ENCODE measurements around the gene REXO1. TPM values are rescaled to one million over a fixed set of nuclear protein-coding genes. Genes with fewer than 3 reads are reported as not detected.

REXO1 gene
- total RNA-seq, 1 donor from 2014 or later, result 14.0 TPM

DNA sequence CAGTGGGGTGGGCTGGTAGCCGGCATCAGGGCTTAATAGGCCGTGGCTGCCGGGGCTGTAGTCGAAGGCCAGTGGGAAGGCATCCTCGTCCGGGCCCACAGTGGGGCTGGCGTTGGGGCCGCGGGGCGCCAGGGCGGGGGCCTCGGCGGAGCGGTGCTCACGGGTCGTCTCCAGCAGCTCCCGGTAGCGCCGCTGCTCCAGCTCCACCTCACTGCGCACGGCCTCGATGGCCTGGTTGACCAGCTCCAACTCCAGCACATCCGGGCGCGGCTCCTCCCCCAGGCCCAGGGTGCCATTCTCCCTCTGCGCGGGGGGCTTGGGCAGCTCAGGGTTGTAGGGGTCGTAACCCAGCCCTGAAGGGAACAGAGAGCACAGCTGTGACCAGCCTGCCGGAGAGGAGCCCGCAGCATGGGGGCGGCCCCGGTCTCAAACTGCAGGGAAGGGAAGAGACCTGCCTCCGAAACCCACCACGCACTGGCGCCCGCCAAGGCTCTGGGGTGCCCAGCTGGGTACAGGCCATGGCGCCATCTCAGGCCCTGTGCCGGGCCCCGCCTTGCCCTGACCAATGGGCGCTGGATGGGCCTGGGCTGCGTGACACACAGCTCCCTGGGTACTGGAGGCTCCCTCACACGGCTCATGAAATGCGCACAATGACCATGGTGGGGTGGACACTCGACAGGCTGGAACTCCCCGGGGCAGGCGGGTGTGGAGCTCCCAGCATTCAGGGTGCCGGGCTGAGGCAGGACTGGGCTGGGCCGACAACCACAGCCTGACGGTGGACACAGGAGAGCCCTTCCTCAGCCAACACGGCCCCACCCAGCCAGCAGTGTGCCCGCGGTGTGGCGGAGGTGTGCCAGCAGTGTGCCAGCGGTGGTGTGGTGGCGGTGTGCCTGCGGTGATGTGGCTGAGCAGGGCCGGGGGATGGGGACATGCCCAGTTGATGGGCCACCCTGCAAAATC is 19.7 kb downstream of the REXO1 start:
- DNase-seq (ENCODE audit: low read depth), result no peak

DNA sequence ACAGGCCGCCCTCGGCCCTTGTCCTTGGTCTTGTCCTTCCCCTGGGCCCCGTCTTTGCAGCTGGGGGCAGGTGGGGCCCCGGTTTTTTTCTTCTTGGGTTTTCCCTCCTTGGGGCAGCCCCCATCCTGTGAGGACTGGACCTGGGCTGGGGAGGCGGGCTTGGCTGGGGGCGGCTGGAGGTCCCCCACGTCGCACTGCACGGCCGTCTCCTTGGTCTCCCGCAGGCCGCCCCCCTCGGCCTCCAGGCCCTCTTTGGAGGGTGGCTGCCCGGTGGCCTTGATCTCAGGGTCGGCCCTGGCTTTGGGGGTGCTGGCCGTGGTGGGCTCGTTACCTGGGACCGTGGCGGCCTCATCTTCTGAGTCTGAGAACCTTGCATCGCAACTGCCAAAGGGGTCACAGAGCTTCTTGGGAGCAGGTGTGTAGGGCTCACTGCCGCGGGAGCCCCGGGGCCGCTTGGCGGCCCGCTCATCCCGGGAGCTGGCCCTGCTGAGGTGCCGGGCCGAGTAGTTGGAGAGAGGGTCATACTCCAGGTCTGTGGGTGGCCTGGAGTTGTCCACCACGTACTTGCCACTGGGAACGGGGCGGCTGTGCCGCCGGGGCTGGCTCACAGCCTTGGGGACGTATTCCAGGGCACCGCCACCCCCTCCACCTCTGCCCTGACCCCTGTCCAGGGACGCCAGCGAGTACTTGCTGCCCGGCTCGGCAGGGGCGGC is 20.6 kb downstream of the REXO1 start:
- no peak for DNase-seq (ENCODE audit: low read depth)

DNA sequence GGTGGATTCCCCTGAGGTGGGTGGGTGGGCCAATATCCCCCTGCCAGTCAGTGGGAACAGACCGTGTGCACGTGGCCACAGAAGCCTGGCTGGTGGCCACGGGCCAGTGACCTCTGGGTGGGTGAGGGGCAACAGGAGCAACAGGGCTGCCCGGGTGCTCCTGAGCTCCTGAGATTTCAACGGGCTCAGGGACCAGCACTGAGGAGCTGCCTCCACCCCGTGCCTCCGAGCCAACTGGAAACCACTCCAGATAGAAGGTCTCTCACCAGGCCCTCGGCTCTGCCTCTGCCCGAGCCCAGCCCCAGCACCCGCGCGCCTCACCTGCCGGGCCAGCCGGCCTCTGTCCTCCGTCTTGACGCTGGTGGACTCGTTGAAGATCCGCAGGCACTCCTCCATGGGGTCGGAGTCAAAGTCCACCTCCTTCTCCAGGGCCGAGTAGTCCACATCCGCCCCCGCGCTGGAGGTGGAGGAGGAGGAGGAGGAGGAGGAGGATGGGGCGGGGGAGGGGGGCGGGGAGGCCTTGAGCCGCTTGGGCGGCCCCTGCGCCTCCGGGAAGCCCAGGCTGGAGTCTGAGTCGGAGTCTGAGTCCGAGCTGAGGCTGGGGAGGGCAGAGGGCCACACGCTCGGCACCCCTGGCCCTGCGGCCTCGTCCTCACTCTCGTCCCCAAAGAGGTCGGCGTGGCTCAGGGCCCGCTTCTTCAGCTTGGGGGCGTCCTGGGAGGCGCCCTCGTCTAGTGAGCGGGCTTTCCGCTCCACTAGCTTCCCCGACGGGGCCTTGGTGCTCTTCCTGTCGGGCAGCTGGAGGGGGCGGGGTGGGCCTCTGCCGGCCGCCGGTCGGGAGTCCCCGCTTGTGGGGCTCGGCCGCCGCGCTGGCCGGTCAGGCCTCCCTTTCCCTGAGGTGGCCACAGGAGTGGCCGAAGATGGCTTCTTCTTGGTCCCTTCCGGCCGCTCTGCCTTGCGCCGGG is 21.4 kb downstream of the REXO1 start:
- DNase-seq (ENCODE audit: low read depth), result peak; percentile 41

DNA sequence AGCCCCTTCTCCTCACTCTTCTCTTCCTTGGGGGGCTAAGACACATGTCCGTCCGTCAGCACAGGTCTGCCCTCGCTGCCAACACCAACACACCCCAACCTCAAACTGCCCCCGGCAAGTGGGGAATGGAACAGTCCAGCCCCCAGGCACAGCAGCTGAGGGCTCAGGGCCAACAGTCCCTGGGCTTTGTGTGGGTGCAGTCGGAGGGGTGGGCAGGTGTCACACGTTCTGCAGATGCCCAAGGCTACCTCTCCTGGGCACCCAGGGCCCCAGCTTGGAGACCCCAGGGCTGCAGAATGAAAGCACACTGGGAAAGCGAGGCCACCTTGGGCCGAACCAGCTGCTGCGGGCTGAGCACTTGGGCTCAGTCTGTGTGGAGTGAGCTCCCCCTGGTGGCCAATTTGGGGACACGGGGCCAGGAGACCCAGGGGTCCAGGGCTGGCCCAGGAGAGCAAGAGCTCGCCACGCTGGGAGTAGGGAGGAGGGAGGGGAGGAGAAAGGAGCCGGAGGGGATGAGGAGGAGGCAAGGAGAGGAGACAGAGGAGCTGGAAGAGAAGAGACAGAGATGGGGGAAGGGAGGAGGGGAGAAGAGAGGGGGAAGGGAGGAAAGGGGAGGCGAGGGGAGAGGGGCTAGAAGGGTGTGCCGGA is 22.2 kb downstream of the REXO1 start:
- peak; percentile 46 for DNase-seq (ENCODE audit: low read depth)

DNA sequence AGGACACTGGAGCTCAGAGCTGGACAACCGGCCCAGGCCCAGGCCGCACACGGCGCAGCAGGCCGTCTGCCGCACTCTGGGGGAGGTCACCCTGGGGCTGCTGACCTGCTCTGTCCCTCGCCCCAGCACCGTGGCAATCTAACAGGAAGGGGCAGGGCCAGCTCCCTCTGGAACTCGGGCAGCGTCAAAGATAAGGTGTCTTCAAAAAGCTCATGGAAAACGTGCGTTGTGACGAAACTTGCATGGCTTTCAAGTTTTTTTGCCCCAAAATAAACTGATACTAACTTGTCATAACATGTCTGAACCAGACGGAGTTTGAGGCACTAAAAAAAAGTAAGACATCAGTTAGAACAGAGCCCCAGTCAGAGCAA is 24.0 kb downstream of the REXO1 start:
- DNase-seq (ENCODE audit: low read depth), result no peak

DNA sequence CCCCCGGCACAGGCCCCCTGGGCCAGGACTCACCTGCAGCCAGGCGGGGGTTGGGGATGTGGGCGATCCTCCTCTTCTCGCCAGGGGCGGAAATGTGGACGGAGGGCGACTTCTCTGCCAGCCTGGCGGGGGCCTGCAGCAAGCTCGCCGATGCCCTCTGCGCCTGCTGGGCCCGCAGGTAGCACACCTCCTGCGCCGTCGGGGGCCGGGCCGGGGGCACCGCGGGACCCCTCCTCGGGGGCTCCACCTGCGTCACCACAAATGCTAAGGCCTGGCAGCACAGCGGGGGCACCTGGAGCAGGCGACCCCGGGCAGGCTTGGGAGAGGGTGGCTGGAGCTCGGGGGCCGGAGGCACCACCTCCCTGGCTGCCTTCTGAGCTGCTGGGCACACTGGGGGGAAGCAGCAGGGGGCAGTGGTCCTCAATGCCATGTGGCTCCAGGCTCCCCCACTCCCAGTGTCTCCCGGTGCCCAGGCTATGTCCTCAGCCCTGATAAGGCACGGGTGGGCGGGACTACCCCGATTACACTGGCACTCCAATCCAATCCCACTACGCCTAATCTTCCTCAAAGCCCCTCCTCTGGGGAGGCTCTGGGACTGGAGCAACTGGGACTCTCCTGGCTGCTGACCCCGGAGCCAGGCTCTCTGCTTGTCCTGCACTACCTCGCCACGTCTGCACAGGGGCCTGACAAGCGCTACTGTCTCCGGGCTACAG is 24.6 kb downstream of the REXO1 start:
- DNase-seq (ENCODE audit: low read depth), result no peak

DNA sequence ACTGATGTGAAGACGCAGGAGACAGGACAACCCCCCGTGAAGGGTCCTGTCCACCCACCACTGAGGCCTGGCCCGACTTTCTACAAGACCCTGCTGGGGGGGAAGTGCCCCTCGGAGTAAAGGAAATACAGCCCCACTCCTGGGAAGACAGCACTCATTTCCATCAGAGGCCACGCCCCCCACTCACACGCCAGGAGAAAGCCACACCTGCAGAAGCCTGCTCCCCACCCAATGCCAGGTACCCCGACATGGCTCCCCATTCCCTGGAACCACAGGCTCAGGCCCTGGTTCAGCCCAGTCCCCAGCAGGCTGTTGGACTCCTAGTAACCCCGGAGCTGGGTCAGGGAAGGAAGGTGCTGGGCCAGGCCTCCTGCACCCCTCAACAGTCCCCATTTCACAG is 25.3 kb downstream of the REXO1 start:
- DNase-seq (ENCODE audit: low read depth), result no peak

DNA sequence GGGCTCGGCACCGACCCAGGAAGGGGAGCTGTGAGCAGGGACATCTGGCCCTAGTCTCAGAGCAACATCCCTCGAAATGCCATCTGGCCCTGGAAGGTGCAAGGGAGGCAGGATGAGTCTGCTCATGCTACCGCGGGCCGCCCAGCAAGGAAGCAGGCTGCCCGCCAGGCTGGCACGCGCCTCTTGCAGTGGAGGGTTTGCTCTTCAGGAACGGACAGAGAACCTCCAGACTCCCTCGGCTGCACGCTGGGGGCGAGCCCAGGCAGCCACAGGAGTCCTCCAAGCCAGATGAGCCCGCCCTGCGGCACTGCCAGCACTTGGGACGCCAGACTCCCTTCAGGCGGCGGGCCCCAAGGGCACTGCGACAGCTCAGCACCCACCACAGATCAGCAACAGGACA is 26.1 kb downstream of the REXO1 start:
- no peak for DNase-seq (ENCODE audit: low read depth)

DNA sequence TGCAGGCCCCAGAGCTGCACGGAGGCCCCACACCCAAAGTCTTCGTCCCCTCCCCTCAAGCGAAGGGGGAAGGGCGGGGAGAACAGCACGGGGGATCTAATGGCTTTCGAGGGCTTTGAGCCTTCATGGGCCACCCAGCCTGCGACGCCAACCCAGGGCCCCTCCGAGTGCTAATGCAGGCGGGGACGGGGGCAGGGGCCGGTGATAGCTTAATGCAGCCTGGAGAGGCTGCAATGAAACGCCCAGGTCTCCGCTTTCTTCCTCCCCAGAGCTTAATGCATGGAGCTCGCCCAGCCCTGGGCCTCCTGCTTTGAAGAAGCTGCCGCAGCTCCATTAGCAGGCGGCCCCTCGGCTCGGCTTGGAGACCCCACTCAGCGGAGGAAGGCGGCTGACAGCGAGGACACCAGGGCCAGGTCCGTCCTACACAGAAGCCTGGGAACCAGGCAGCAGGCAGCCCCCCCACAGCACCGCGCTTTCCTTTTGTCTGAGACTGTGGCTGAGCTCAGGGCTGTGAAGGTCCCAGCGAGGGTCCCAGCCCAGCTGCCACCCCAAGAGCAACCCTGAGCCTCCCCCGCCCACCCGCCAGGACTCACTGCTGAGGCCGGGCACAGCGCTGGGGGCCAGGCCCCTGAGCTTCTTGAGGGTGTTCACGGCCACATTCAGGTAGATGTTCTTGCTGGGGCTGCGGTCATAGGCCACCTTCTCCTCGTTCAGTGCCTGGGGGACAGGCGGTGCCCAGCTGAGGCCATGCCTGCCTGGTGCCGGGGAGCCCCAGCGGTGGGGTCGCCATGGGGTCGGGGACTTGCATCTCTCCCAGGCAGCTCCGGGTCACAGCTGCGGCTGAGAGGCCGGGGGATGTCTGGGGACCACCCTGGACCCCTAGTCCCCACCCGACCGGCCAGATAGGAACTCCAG is 28.7 kb downstream of the REXO1 start:
- no peak for DNase-seq (ENCODE audit: low read depth)

DNA sequence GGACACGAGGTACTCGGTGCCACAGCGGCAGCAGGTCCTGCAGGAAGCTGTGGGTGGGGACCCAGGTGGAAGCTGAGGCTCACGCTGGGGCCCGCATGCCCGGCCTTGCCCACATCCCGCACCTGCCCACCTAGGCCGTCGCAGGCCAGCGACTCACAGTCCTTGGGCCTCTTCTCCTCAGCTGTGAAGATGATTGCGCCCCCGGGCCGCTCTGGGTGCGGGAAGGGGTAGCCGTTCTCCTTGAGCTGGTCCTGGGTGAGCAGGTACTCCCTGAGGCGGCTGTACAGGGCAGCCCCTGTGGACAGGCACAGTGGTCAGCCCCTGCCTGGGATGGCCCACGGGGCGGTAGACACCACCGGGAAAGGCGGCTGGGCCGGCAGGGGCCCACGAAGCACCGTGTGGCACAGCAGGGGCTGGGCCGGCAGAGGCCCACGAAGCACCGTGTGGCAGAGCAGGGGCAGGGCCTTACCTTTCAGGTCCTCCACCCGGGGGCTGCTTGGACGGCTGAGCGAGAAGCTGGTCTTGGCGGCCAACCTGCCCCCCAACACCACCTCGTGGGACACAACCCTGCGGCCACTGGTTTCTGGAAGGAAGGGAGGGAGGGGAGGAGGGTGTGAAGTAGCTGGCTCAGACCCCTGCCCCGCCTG is 29.6 kb downstream of the REXO1 start:
- DNase-seq (ENCODE audit: low read depth), result no peak

DNA sequence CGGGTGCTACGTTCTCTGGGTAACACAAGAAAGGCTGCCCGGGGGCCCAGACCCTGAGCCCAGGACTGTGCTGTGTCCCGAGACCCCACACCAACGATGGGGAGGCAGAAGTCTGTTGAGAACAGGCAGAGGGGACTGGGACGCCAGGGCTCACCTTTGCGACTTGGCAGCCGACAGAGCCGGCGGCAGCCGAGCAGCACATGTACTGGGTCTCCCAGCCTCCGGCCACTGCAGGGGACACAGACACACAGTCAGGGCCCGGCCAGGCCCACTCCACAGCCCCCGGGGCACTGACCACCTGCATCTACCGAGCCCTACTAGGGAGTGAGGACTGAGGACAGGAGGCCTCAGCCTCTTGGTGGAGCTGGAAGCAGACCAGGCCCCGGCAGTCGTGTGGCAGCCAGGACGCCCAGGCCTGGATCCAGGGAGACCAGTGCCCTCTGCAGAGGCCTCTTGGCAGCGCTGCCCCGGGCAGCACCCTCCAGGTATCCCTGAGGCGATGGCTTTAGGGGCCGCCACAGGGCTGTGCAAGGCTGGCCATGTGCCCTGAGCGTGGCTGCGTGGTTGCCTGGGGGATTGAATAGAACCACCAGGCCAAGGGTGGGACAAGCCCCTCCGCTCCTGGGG is 30.6 kb downstream of the REXO1 start:
- no peak for DNase-seq (ENCODE audit: low read depth)

DNA sequence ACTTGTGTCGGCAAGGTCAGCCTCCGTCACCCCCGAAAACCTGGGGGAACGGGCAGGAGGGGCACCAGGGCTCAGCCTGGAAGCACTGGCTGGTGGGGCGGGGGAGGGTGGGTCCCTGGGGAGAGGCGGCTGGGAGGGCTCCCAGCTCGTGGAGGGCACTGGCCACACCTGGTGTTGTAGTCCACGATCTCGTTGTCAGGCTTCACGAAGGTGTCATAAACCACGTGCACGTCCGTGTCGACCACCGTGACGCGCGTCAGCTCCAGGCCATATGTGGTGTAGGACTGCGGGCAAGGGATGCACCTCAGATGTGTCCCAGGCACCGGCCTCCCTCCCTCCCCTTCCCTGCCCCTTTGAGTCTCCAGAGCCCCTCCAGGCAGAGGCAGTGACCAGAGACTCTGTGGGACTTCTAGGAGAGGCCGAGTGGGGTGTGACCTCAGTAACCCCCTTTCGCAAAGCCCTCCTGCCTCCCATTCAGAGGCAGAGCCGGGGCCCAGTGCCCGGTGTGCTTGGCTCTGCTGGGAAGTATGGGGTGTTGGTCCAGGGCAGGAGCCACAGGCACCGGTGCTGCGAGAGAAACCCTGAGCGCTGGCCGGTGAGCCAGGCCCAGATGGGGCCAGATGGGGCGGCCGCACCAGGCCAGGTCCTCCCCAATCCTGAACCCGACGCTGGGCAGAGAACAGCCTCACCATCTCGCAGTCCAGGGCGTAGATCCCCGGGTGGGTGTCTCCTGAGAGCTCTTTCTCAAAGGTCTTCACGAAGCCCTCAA is 31.6 kb downstream of the REXO1 start:
- DNase-seq (ENCODE audit: low read depth), result no peak

DNA sequence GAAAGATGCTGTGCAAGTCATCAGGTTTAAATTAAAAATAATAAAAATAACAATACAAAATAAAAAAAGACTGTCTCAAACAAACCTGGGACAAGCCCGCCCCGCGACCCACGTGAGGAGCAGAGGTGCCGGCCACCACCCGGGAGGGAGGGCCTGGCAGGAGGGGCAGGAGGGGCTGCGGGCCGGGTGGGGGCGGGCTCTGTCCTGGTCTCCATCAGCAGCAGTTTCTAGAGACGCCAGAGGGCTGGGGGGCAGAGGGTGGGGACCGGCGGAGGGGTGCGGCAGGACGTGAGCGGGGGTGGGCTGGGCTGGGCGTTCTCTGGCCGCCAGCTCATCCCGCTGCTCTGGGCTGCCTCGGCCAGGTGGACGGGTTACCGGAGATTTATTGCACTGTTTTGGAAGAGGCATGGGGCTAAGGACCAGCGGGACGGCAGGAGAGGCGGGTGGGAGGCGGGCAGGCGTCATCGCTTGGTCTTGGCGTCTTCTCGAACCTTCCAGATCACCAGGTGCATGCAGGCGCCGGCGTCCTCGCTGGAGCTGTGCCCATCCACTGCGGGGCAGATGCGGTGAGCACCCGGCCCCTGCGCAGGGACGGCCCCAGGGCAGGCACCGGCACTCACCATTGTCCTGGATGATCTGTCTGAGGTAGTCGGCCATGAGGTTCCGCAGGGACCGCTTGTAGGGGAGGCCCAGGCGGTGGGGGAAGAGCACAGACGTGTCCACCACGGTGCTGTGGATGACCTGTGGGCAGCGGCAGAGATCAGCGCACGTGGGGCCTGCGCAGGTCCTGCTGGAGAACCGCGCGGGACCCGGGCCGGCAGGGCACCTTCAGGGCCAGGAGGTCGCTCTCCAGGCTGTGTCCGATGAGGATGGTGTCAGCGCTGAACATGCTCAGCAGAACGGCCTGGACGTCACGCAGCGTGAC is 32.4 kb downstream of the REXO1 start:
- DNase-seq (ENCODE audit: low read depth), result no peak

DNA sequence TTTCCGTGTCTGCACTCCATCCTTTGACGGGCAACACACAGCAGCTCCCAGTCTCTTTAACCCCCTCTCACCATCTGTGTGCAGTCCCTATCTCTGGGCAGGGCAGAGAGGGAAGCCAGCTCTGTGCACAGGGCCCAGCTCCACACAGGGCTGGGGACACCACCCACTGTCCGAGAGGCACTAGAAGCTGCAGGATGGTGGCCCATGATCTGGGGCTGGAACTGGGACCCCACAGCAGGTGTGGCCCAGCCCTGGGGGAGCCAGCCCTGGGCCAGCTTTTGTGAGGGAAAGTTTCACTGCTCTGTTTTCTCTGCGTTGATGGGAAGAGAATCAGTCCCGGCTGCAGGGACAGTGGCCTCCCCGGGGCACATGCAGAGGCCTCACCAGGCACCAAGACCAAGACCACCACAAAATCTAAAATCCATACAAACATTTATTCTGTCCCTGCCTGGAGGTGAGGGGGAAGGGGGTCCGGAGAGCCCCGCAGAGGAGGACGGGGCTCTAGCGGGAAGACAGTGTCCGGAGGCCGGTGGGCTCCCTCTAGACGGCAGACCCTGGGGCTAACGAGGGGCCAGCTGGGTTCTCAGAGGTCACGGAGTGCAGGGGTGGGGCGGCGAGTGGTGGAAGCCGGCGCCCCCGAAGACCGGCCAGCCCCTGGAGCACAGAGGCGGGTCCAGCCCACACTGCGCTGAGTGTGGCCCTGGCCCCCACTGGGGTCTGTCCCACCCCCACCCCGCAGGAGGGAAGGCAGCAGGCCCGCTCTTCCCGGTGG is 33.3 kb downstream of the REXO1 start:
- DNase-seq (ENCODE audit: low read depth), result no peak

DNA sequence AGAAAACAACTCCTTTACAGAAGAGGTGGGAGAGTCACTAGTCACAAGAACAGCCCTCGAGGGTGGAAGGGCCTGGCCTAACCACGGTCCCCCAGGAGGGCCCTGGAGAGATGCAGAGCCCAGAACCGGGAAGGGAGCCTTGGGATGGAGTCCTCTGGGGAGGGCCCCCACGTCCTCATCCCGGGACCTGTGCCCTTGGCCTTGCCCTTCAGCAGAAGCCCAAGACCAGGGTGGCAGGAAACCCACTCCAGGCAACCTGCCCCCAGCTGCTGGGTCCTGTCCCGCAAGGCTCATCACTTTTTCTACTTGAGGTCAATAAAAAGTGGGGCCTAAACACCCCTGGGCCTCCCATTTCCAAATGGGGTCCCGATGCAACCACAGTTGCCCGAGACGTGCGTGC is 33.9 kb downstream of the REXO1 start:
- no peak for DNase-seq (ENCODE audit: low read depth)

Data from renal cortical epithelial cell (primary cell).